CD4-positive, alpha-beta T cell treated with Interleukin-15 for 4 hours (primary cell): Measurements from ENCODE around the gene AMZ1.
"Not testable (repeated sequence)": the region's sequence is repeated elsewhere in the genome, so short reads cannot be mapped to it uniquely, and the experiment has no call there.

ENCODE experiments used
- DNase-seq: peaks from one replicate; pipeline ENCODE4 v3.0.0-alpha.2; 2020; ENCODE audit warnings: low spot score

The AMZ1 gene

DNA sequence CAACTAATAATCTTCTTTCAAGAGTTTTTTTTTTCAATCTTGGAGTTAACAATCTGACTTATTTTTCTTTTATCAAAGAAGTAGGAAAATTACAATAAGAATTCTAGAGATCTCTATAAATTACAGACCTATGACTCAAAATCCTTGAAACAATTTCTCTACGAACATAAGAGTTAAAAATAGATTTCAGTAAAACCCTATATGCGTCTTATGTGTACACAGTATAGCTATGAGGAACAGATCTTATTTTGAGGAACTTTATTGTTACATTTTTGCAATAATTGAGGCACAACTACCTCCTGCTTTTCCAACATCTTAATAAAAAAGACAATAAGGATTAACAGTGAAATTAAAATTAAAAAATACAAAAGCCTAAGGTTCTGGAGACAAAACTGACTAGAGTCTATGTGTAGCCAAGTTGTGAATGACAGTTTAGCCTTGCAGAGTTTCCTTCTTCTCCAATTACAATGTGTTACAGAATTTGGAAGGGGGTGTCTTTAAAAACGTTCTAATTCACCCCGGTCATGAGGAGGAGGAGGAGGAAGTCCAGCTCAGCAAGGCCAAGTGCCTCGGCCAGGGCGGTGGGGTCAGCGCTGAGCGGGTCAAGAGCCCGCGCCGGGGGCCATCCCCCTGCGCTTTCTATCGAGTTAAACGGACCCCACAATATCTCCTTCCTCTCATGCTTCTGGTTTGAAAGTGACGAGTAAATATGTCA is 40.5 kb downstream of the AMZ1 start:
- DNase-seq = no peak

DNA sequence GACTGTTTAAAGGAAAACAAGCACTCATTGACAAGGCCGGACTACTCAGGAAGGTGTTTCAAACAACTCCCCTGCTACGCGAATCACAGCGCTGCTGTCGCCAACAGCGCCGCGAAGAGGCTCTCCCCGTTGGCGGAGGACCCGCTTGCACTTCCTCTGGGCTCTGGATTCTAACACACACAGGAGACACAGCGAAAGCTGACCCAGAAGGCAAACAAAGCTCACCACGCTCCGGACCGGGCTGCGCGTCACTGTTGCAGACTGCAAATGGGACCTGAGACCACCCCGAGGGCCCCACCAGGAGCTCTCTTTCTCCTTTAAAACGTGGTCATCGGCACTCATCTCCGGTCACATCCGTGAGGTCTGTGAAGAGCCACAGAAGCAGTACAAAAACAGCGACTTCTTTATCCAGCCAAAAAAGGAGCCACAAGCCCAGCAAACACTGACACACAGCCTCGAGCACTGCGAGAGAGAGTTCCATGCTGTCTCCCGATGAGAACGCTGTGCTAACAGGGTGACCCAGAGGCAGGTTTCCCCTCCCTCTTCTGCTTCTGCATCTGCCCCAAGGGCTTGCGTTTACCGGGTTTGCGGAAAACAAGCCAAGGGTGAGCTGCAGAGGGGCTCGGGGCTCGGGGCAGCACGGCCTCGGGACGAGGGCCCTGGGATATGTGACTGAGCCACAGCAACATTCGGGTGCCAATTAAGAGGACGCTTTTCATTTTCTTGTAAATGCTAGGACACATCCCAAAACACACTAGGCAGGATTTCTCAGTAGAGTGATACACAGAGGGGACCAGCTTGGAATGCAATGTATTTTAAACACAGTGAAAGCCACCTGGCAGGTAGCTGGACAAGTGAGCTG is 41.3 kb downstream of the AMZ1 start:
- DNase-seq = no peak

- DNase-seq = no peak
These were observed 42.1 kb downstream of the AMZ1 start for GRCh38 chr7:2729893-2730716.

- no peak for DNase-seq
These were observed 43.1 kb downstream of the AMZ1 start for GRCh38 chr7:2730846-2731770.

GRCh38 chr7:2732388-2732787 is 44.4 kb downstream of the AMZ1 start:
- no peak for DNase-seq

- no peak for DNase-seq
These were observed 45.1 kb downstream of the AMZ1 start for GRCh38 chr7:2732959-2733584.

GRCh38 chr7:2734084-2734686 is 46.2 kb downstream of the AMZ1 start:
- DNase-seq = no peak

DNA sequence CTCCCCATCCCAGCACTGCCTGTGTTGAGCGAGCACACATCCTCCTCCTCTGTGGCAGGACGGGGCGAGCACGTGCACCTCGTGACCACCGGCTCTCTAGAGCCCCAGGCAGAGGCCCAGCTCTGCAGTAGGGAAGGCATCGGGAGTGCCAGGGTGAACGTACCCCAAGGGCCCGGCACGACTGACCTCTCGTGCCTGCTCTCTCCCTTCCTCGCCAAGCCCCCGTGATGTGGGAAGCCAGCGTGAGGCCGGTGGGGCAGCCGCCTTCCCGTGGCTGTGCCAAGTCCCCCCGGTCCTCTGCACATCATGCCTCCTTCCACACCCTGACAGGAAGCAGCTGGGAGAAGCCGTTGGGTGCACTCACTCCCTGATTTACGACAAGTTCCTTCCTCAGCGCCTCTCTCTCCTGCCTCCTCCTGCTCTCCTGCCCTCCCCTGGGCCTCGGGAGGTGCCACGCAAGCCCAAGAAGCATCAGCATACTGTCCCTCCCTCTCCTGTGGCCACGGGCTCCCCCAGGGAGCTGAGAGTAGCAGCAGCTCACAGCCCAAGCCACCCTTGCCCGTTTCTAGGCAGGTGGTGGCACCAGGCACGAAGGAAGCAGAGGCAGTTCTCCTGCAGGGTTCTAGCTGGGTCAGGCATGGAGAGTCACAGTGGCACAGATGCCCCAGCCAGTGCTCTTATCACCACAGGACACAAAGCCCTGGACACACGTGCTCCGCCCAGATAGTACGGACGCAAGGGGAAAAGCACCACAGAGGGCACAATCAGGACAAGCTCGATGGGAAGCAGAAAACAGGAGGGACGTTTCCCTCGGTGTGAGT is 47.0 kb downstream of the AMZ1 start:
- no peak for DNase-seq

GRCh38 chr7:2735744-2736143 is 47.7 kb downstream of the AMZ1 start:
- no peak for DNase-seq

- DNase-seq = no peak
These were observed 48.5 kb downstream of the AMZ1 start for GRCh38 chr7:2736411-2736914.

DNA sequence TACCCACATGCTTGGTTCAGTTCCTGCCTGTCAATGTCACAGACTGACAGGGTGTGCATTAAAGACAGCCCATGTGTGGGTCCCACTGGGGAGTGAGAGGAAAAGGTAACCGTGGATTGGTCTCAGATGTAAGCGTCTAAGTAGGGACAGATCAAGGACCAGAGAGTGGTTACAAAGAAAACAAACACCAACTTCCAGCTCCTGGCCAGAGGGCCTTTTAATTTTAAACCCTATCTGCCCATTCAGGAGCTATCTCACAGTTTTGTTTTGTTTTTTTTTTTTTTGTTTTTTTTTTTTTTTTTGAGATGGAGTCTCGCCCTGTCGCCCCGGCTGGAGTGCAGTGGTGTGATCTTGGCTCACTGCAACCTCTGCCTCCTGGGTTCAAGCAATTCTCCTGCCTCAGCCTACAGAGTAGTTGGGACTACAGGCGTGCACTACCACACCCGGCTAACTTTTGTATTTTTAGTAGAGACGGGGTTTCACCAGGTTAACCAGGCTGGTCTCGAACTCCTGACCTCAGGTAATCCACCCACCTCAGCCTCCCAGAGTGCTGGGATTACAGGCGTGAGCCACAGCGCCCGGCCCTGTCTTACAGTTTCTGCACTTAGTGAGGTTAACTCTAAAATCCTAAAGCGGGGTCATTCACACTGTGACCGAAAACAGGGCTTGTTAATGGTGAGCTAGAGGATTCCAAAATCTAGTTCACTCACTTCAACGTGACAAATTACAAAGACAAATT is 49.2 kb downstream of the AMZ1 start:
- DNase-seq = not testable (repeated sequence)

- no peak for DNase-seq
These were observed 50.0 kb downstream of the AMZ1 start for GRCh38 chr7:2737771-2738540.

GRCh38 chr7:2738766-2739549 is 51.0 kb downstream of the AMZ1 start:
- DNase-seq = no peak

GRCh38 chr7:2743523-2744185 is 55.7 kb downstream of the AMZ1 start:
- not testable (repeated sequence) for DNase-seq

GRCh38 chr7:2748684-2749083 is 60.7 kb downstream of the AMZ1 start:
- not testable (repeated sequence) for DNase-seq

DNA sequence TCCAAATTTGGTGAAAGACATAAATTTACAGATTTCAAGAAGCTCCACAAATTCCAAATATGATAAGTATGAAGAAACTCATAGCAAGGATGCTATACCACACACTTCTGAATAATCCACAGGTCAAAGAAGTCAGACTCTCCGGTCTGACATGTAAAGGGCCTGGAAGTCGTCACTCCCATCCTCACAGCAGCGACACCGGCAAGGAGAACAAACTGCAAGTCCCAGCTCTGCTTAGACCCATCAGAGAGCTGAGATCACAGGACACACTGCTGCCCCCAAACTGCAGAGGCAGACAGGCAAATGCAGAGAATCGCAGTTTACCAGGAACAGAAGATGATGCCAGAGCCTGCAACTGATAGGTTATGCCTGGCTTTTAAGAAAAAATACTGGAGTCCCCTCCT is 62.0 kb downstream of the AMZ1 start:
- DNase-seq = no peak

DNA sequence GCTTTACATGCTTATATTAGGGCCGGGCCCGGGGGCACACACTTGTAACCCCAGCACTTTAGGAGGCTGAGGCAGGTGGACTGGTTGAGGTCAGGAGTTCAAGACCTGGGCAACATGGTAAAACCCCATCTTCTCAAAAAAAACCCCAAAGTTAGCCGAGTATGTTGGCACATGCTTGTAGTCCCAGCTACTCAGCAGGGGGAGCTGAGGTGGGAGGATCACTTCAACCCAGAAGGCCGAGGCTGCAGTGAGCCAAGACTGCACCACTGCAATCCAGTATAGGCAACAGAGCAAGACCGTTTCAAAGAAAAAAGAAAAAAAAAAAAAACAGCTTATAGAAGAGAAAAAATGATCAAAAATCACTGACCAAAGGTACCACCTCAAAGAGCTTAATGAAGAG is 63.1 kb downstream of the AMZ1 start:
- DNase-seq = no peak
